Testis (tissue), 5 donors: ENCODE measurements around the gene ZNF559. TPM values are rescaled to one million over a fixed set of nuclear protein-coding genes. Genes with fewer than 3 reads are reported as not detected.
A peak's percentile ranks its signal among the peaks of the same experiment; 100 is the strongest.
"Not testable (repeated sequence)": the region's sequence is repeated elsewhere in the genome, so short reads cannot be mapped to it uniquely, and the experiment has no call there.

ENCODE experiments used
- DNase-seq: peaks from one replicate; pipeline ENCODE4 v3.0.0-alpha.2; 2019
- H3K27ac ChIP-seq, 2 donors: fragments of 200-600 bp; sonication (generic); one replicate each; pipeline ENCODE4 v1.5.1; 2019
- H3K27me3 ChIP-seq: fragments of 200-600 bp; sonication (generic); one replicate; pipeline ENCODE4 v1.5.1; 2019
- H3K36me3 ChIP-seq: fragments of 200-600 bp; sonication (generic); one replicate; pipeline ENCODE4 v1.5.1; 2017; ENCODE audit warnings: low read depth; ENCODE audit errors: missing control alignments
- H3K4me1 ChIP-seq: fragments of 200-600 bp; sonication (generic); one replicate; pipeline ENCODE4 v1.5.1; 2019
- H3K4me3 ChIP-seq, 2 donors: fragments of 200-600 bp; sonication (generic); one replicate each; pipeline ENCODE4 v1.5.1; 2017 to 2019
- H3K9me3 ChIP-seq: fragments of 200-600 bp; sonication (generic); one replicate; pipeline ENCODE4 v1.5.1; 2017
- POLR2A ChIP-seq: fragments of 450-650 bp; IDR thresholded peaks from one replicate; pipeline ENCODE4 v1.6.1; 2017; ENCODE audit warnings: antibody characterized with exemption, mild to moderate bottlenecking, moderate library complexity
- WGBS, 2 donors: methylation state at CpG; one replicate each; pipeline ENCODE4 v1.1.5; 2018; 5-methylcytosine and 5-hydroxymethylcytosine counted together
- intact Hi-C: fragments of 100-400 bp; cut with DNase I; formaldehyde crosslinking; loops from one replicate; pipeline ENCODE4 v1.15.1; 2023; ENCODE audit warnings: low total_unique reads
- long read RNA-seq, 2 donors: transcript quantifications; one replicate each; lab custom pipeline, GENCODE V29; 2026
- polyA plus RNA-seq: library from polyadenylated mRNA; stranded (reverse); fragments of 350-450 nt; fragmentation: Illumina TruSeq; extraction: RNeasy Lipid Tissue Mini Kit (QIAGEN cat#74804); gene quantifications from one replicate; pipeline ENCODE4 v1.2.3, GENCODE V29; 2014; ENCODE audit warnings: low read depth, low replicate concordance; ENCODE audit not compliant: insufficient read depth
- total RNA-seq, 2 donors: library from RNA; depleted of rRNA; stranded (reverse); fragments of >200 nt; gene quantifications; one replicate each; pipeline ENCODE4 v1.2.3, GENCODE V29; 2016
- TF ChIP-seq, protein P1 (sequence below), 3 experiments: fragments of 450-650 bp in 2 of 3; fragments of 200-600 bp in 1 of 3; sonication (generic) in 1 of 3; IDR thresholded peaks; one replicate each; pipeline ENCODE4 v1.5.1; 2016 to 2019; ENCODE audit warnings: antibody characterized with exemption in 3 of 3, mild to moderate bottlenecking in 2 of 3, moderate library complexity in 1 of 3

ZNF559 gene
- total RNA-seq (10 to 100 TPM; 48.4 to 49.7 TPM), polyA plus RNA-seq (15.4 TPM)
- long read RNA-seq, donor 1, result 0 reads
- long read RNA-seq, donor 2, partial matches to known transcripts, result 0 of 1 reads
- long read RNA-seq, donor 2, other reads (novel, unspliced or antisense), result 0 of 1 reads

DNA sequence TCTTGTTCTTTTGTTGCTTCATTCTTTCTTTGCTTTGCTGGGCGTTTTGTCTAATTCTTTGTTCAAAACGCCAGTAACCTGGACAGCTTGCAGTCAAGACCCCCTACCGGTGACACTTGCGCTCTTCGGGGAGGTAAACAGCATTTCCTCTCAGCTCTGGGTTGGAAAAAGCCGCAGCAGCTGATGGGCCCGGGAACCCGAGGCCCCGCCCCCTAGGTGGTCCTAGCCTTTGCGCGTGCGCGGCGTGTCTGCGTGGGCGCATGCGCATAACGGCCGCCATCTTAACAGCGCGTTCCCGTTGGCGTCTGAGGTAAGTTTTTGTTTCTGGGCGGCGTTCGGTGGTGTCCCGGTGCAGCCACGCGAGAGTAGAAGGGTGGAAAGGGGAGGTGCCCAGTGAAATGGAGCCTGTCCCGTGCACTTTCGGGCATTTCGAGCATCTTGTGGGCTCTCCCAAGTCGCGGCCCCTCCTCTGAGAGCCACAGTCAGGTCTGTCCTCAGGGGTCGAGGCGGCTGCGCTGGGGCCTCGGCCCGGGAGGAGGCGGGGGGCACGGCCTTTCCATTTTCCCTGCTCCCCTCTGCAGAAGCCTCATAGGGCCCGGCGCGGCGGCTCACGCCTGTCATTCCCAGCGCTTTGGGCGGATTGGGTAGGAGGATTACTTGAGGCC is at the start of gene ZNF559:
Gene ZNF559 (plus strand): TSS at position 261 of the 665 bp plus-strand sequence. CDS start 14,371 bp downstream, outside the sequence.
- Histone ChIP-seq H3K4me1 (peaks cover 14% of the 10 kb centered on the region), H3K27ac (peak within 1 kb of the TSS; percentile 88 to 89), H3K4me3 (peak within 1 kb of the TSS; percentile 70 to 84), H3K36me3 (no peaks in the 10 kb centered on the region), H3K9me3 (no peaks in the 10 kb centered on the region), H3K27me3 (no peaks in the 10 kb centered on the region)
- DNase-seq, result peak; percentile 95
- intact Hi-C loops, result no loop called here
- TF ChIP-seq, protein P1, sequence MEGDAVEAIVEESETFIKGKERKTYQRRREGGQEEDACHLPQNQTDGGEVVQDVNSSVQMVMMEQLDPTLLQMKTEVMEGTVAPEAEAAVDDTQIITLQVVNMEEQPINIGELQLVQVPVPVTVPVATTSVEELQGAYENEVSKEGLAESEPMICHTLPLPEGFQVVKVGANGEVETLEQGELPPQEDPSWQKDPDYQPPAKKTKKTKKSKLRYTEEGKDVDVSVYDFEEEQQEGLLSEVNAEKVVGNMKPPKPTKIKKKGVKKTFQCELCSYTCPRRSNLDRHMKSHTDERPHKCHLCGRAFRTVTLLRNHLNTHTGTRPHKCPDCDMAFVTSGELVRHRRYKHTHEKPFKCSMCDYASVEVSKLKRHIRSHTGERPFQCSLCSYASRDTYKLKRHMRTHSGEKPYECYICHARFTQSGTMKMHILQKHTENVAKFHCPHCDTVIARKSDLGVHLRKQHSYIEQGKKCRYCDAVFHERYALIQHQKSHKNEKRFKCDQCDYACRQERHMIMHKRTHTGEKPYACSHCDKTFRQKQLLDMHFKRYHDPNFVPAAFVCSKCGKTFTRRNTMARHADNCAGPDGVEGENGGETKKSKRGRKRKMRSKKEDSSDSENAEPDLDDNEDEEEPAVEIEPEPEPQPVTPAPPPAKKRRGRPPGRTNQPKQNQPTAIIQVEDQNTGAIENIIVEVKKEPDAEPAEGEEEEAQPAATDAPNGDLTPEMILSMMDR (IDR thresholded peaks at IDR 0.05), result no peak
- no peak for TF ChIP-seq POLR2A
- 0% methylated on average over 33 to 48 of the region's 48 CpGs for WGBS, 2 donors

DNA sequence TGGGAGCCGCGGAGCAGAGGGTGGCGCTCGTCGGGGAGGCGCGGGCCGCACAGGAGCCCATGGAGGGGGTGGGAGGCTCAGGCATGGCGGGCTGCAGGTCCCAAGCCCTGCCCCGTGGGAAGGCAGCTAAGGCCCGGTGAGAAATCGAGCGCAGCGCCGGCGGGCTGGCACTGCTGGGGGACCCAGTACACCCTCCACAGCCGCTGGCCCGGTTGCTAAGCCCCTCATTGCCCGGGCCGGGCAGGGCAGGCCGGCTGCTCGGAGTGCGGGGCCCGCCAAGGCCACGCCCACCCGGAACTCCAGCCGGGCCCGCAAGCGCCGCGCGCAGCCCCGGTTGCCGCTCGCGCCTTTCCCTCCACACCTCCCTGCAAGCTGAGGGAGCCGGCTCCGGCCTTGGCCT is 40.5 kb upstream of the ZNF559 start:
- H3K9me3 ChIP-seq, H3K27ac ChIP-seq, H3K36me3 ChIP-seq, H3K4me1 ChIP-seq, H3K27me3 ChIP-seq, intact Hi-C loops: not testable (repeated sequence)
- peak overlapping the region; percentile 31 to 50 for H3K4me3 ChIP-seq
- WGBS, 2 donors, result 12% methylated on average over 30 of the region's 38 CpGs; no CpG with 5 or more reads in 1 of the 2 donors
- DNase-seq, result peak; percentile 37

DNA sequence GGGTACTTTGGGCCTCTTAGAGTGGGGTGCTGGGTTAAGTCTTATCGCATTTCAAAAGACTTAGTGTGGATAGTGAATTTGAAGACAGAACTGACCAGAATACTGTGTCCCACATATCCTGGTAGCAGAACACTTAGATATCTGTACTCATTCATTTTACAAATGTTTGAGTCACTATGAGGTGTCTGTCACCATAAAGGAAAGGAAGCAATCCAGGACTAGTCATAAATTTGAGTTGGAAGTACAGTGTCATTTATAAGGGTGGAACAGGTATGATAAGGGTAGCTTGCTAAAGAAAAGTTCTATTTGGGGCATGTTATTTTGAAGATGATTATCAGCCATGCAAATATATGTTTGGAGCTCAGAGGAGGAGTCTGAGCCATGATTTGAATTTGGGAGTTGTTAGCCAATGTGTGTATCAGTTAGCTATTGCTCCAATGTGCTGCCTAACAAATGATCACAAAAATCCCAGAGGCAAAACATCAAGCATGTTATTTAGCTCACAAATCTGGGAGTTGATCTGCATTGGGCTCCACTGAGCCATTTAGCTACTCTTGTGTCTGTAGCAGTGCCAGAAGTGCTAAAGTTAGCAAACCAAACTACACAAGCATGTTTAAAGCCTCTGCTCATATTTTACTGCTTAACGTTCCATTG is 34.6 kb upstream of the ZNF559 start:
- WGBS, 2 donors, result 92 to 100% methylated on average over 2 of the region's 2 CpGs
- no peak for DNase-seq
- intact Hi-C loops, result no loop called here
- Histone ChIP-seq H3K4me3 (no peak overlapping the region), H3K27ac (no peak overlapping the region), H3K9me3 (no peaks in the 10 kb centered on the region), H3K4me1 (no peaks in the 10 kb centered on the region), H3K27me3 (no peaks in the 10 kb centered on the region), H3K36me3 (no peaks in the 10 kb centered on the region)
- TF ChIP-seq, protein P1 (IDR thresholded peaks at IDR 0.05), result no peak
- no peak for TF ChIP-seq POLR2A

DNA sequence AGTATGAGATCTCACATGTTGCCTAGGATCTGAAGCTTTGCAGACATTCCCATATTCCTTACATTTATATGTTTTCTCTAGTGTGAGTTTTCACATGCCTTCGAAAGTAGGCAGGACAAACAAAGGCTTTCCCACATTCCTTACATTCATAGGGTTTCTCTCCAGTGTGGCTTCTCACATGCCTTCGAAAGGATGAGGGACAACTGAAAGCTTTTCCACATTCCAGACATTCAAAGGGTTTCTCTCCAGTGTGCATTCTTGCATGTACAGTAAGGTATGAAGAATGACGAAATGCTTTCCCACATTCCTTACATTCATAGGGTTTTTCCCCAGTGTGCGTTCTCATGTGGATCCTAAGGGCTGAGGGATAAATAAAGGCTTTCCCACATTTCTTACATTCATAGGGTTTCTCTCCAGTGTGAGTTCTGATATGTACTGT is 28.5 kb upstream of the ZNF559 start:
- no peaks in the 10 kb centered on the region for H3K9me3 ChIP-seq
- no peak for DNase-seq
- TF ChIP-seq, protein P1 (IDR thresholded peaks at IDR 0.05), result no peak
- no peak for TF ChIP-seq POLR2A
- H3K27me3 ChIP-seq, result no peaks in the 10 kb centered on the region
- intact Hi-C loops, result no loop called here
- WGBS, 2 donors, result 94 to 96% methylated on average over 4 of the region's 4 CpGs
- H3K36me3 ChIP-seq, result no peaks in the 10 kb centered on the region
- H3K27ac ChIP-seq, result no peak overlapping the region
- no peak overlapping the region for H3K4me3 ChIP-seq
- no peaks in the 10 kb centered on the region for H3K4me1 ChIP-seq

DNA sequence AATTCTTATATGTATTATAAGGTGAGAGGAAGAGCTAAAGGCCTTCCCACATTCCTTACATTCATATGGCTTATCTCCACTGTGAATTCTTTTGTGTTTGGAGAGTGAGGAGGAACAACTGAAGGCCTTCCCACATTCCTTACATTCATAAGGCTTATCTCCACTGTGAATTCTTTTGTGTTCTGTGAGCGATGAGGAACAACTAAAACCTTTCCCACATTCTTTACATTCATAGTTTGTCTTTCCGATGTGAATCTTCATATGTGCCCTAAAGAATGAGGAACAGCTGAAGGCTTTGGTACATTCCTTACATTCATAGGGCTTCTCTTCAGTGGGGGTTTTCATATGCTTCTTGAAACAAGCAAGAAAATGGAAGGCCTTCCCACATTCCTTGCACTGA is 27.6 kb upstream of the ZNF559 start:
- Histone ChIP-seq H3K4me1 (no peaks in the 10 kb centered on the region), H3K27me3 (no peaks in the 10 kb centered on the region), H3K36me3 (no peaks in the 10 kb centered on the region), H3K4me3 (no peak overlapping the region), H3K27ac (no peak overlapping the region), H3K9me3 (no peaks in the 10 kb centered on the region)
- TF ChIP-seq POLR2A, result no peak
- TF ChIP-seq, protein P1 (IDR thresholded peaks at IDR 0.05), result no peak
- DNase-seq, result no peak
- 92 to 95% methylated on average over 2 of the region's 2 CpGs for WGBS, 2 donors
- intact Hi-C loops, result no loop called here
